NCI-H748 treated with DMSO at 0.1 percent for 48 hours (cell line): ENCODE results near the gene BTBD17.
"Not testable (repeated sequence)": the region's sequence is repeated elsewhere in the genome, so short reads cannot be mapped to it uniquely, and the experiment has no call there.

Experiments
- DNase-seq: peaks from one replicate; lab custom pipeline; 2025; lab: John Stamatoyannopoulos, UW

The BTBD17 gene

GRCh38 chr17:74361230-74362068 lies at the start of gene BTBD17:
BTBD17 (minus strand) TSS chr17:74361868; CDS start chr17:74361819, 49 bp downstream.
- DNase-seq = peak; percentile 24

- DNase-seq = no peak
Observed at GRCh38 chr17:74410001-74410443, 48.4 kb upstream of the BTBD17 start.

- DNase-seq = peak; percentile 77
Observed at GRCh38 chr17:74408815-74409214, 47.1 kb upstream of the BTBD17 start.

- DNase-seq = no peak
Observed at GRCh38 chr17:74408262-74408661, 46.6 kb upstream of the BTBD17 start.

GRCh38 chr17:74407384-74407783 lies 45.7 kb upstream of the BTBD17 start:
- no peak for DNase-seq

GRCh38 chr17:74405311-74405710 lies 43.6 kb upstream of the BTBD17 start:
- DNase-seq = not testable (repeated sequence)

- DNase-seq = no peak
Observed at GRCh38 chr17:74404789-74405188, 43.1 kb upstream of the BTBD17 start.

- no peak for DNase-seq
Observed at GRCh38 chr17:74404218-74404617, 42.5 kb upstream of the BTBD17 start.

- no peak for DNase-seq
Observed at GRCh38 chr17:74403512-74404137, 42.0 kb upstream of the BTBD17 start.

- no peak for DNase-seq
Observed at GRCh38 chr17:74402048-74402447, 40.4 kb upstream of the BTBD17 start.

- DNase-seq = no peak
Observed at GRCh38 chr17:74396567-74396966, 34.9 kb upstream of the BTBD17 start.

GRCh38 chr17:74394977-74395376 lies 33.3 kb upstream of the BTBD17 start:
- DNase-seq = no peak

GRCh38 chr17:74394275-74394950 lies 32.7 kb upstream of the BTBD17 start:
- DNase-seq = no peak

GRCh38 chr17:74393346-74393942 lies 31.8 kb upstream of the BTBD17 start:
- no peak for DNase-seq

- no peak for DNase-seq
Observed at GRCh38 chr17:74392848-74393247, 31.2 kb upstream of the BTBD17 start.

- DNase-seq = no peak
Observed at GRCh38 chr17:74391771-74392170, 30.1 kb upstream of the BTBD17 start.

- no peak for DNase-seq
Observed at GRCh38 chr17:74390680-74391653, 29.3 kb upstream of the BTBD17 start.

- DNase-seq = no peak
Observed at GRCh38 chr17:74389937-74390679, 28.4 kb upstream of the BTBD17 start.

GRCh38 chr17:74389084-74389753 lies 27.6 kb upstream of the BTBD17 start:
- no peak for DNase-seq
